ENCODE results near the gene PRND. TPM values are rescaled to one million over a fixed set of nuclear protein-coding genes. Genes with fewer than 3 reads are reported as not detected.
"Not testable (repeated sequence)": the region's sequence is repeated elsewhere in the genome, so short reads cannot be mapped to it uniquely, and the experiment has no call there.

PRND gene
- total and polyA plus RNA-seq, 10 of the 15 experiments (the other 5 are each of a cell fraction or from before 2014, with no cell fraction given) = not detected

GRCh38 chr20:4723553-4723952 lies 1.8 kb downstream of the PRND start:
- POLR2A ChIA-PET; H3K79me2 ChIP-seq (ENCODE audit: control insufficient read depth, insufficient read depth, low read length); ATAC-seq; H3K27me3 ChIP-seq (replicated peaks in 1 of 2; ENCODE audit: control insufficient read depth in 2 of 2, insufficient read depth in 2 of 2, low read length in 1 of 2); H2AFZ ChIP-seq (ENCODE audit: control insufficient read depth, low read depth, low read length); FAIRE-seq; H3K36me3 ChIP-seq (ENCODE audit: control insufficient read depth in 2 of 2, insufficient read depth in 2 of 2, low read length in 1 of 2); H3K27ac ChIP-seq (ENCODE audit: control insufficient read depth, insufficient read depth); H3K9ac ChIP-seq (ENCODE audit: control insufficient read depth, insufficient read depth, low read length); H3K4me2 ChIP-seq (ENCODE audit: control insufficient read depth, insufficient read depth); DNase-seq (ENCODE audit: low read depth, low spot score); H3K4me3 ChIP-seq; intact Hi-C loops (cut with micrococcal nuclease; ENCODE audit: unreplicated experiment); H4K20me1 ChIP-seq (ENCODE audit: control insufficient read depth, insufficient read depth); BruUV-seq (replicated peaks); H3K9me3 ChIP-seq (replicated peaks; ENCODE audit: control insufficient read depth, insufficient read depth, low read length): not testable (repeated sequence)
- ChIA-PET RAD21 (ENCODE audit: unreplicated experiment) (interaction anchor here (1.2 to 6.0 kb wide), 3 partner anchors 110 to 116 kb away, joined by 3 to 36 read pairs (median 4); no protein-coding TSS in a partner anchor), SMC1A (ENCODE audit: uncharacterized antibody, unreplicated experiment) (interaction anchor here (1.1 to 2.2 kb wide), 4 partner anchors 13 to 115 kb away, joined by 3 to 7 read pairs (median 5); no protein-coding TSS in a partner anchor), CTCF (interaction anchor here (1.0 to 9.7 kb wide), 4 partner anchors 16 to 138 kb away, joined by 3 to 199 read pairs (median 4); no protein-coding TSS in a partner anchor)
- WGBS (ENCODE audit: insufficient coverage, insufficient replicate concordance, low lambda C conversion rate, missing lambda C conversion rate) = 56% methylated on average over 4 of the region's 4 CpGs
- in situ Hi-C loops (cut with MboI) = loop anchor here (5.0 kb wide), 1 partner anchor 121 kb away; no protein-coding TSS in a partner anchor
- peaks cover 24% of the 10 kb centered on the region for H3K4me1 ChIP-seq (ENCODE audit: control insufficient read depth, insufficient read depth, low read length)

- H3K4me3 ChIP-seq = no peak overlapping the region
- no peak for FAIRE-seq
- ChIA-PET RAD21 (ENCODE audit: unreplicated experiment) (interaction anchor here (1.0 to 6.0 kb wide), 5 partner anchors 14 to 376 kb away, joined by 3 to 36 read pairs (median 4); no protein-coding TSS in a partner anchor), CTCF (interaction anchor here (1.2 to 9.7 kb wide), 3 partner anchors 15 to 130 kb away, joined by 3 to 199 read pairs (median 4); no protein-coding TSS in a partner anchor), POLR2A (no interaction called here), SMC1A (ENCODE audit: uncharacterized antibody, unreplicated experiment) (interaction anchor here (1.6 to 2.2 kb wide), 4 partner anchors 12 to 119 kb away, joined by 4 to 8 read pairs (median 6); no protein-coding TSS in a partner anchor)
- H3K36me3 ChIP-seq (ENCODE audit: control insufficient read depth in 2 of 2, insufficient read depth in 2 of 2, low read length in 1 of 2) = no peaks in the 10 kb centered on the region
- H4K20me1 ChIP-seq (ENCODE audit: control insufficient read depth, insufficient read depth) = no peaks in the 10 kb centered on the region
- 86% methylated on average over 34 of the region's 34 CpGs for WGBS (ENCODE audit: insufficient coverage, insufficient replicate concordance, low lambda C conversion rate, missing lambda C conversion rate)
- DNase-seq (ENCODE audit: low read depth, low spot score) = no peak
- H3K27me3 ChIP-seq (replicated peaks in 1 of 2; ENCODE audit: control insufficient read depth in 2 of 2, insufficient read depth in 2 of 2, low read length in 1 of 2) = no peaks in the 10 kb centered on the region; a peak in 1 of 4 replicates
- no peaks in the 10 kb centered on the region for H3K79me2 ChIP-seq (ENCODE audit: control insufficient read depth, insufficient read depth, low read length)
- H3K9ac ChIP-seq (ENCODE audit: control insufficient read depth, insufficient read depth, low read length) = no peak overlapping the region
- H3K9me3 ChIP-seq (replicated peaks; ENCODE audit: control insufficient read depth, insufficient read depth, low read length) = no peaks in the 10 kb centered on the region
- no peak for ATAC-seq
- in situ Hi-C loops (cut with MboI) (loop anchor here (5.0 kb wide), 1 partner anchor 122 kb away; no protein-coding TSS in a partner anchor), intact Hi-C loops (cut with micrococcal nuclease; ENCODE audit: unreplicated experiment) (no loop called here)
- BruUV-seq (replicated peaks) = no TSS peak
- H3K4me1 ChIP-seq (ENCODE audit: control insufficient read depth, insufficient read depth, low read length) = peaks cover 19% of the 10 kb centered on the region
- H2AFZ ChIP-seq (ENCODE audit: control insufficient read depth, low read depth, low read length) = no peak overlapping the region
- H3K27ac ChIP-seq (ENCODE audit: control insufficient read depth, insufficient read depth) = no peak overlapping the region
- no peak overlapping the region for H3K4me2 ChIP-seq (ENCODE audit: control insufficient read depth, insufficient read depth)
- TF ChIP-seq, protein P1, sequence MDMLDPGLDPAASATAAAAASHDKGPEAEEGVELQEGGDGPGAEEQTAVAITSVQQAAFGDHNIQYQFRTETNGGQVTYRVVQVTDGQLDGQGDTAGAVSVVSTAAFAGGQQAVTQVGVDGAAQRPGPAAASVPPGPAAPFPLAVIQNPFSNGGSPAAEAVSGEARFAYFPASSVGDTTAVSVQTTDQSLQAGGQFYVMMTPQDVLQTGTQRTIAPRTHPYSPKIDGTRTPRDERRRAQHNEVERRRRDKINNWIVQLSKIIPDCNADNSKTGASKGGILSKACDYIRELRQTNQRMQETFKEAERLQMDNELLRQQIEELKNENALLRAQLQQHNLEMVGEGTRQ (IDR thresholded peaks at IDR 0.05; ENCODE audit: borderline replicate concordance, low read depth, low read length) = no peak
- TF ChIP-seq SUZ12 (IDR thresholded peaks at IDR 0.05; ENCODE audit: unreplicated experiment) (no peak), JUNB (IDR thresholded peaks at IDR 0.05) (no peak), NR2C2 (IDR thresholded peaks at IDR 0.05; ENCODE audit: borderline replicate concordance, control insufficient read depth, insufficient read length, low read depth) (no peak), CEBPB (IDR thresholded peaks at IDR 0.05; ENCODE audit: borderline replicate concordance in 1 of 2, low read depth in 2 of 2, low read length in 2 of 2) (no peak), RCOR1 (conservative IDR thresholded peaks at IDR 0.05; ENCODE audit: low read depth, low read length) (no peak)
- TF ChIP-seq, protein P2, sequence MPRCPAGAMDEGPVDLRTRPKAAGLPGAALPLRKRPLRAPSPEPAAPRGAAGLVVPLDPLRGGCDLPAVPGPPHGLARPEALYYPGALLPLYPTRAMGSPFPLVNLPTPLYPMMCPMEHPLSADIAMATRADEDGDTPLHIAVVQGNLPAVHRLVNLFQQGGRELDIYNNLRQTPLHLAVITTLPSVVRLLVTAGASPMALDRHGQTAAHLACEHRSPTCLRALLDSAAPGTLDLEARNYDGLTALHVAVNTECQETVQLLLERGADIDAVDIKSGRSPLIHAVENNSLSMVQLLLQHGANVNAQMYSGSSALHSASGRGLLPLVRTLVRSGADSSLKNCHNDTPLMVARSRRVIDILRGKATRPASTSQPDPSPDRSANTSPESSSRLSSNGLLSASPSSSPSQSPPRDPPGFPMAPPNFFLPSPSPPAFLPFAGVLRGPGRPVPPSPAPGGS (IDR thresholded peaks at IDR 0.05; ENCODE audit: borderline replicate concordance, insufficient read depth, low read depth, low read length, poor library complexity, severe bottlenecking) = no peak
- TF ChIP-seq, protein P3, sequence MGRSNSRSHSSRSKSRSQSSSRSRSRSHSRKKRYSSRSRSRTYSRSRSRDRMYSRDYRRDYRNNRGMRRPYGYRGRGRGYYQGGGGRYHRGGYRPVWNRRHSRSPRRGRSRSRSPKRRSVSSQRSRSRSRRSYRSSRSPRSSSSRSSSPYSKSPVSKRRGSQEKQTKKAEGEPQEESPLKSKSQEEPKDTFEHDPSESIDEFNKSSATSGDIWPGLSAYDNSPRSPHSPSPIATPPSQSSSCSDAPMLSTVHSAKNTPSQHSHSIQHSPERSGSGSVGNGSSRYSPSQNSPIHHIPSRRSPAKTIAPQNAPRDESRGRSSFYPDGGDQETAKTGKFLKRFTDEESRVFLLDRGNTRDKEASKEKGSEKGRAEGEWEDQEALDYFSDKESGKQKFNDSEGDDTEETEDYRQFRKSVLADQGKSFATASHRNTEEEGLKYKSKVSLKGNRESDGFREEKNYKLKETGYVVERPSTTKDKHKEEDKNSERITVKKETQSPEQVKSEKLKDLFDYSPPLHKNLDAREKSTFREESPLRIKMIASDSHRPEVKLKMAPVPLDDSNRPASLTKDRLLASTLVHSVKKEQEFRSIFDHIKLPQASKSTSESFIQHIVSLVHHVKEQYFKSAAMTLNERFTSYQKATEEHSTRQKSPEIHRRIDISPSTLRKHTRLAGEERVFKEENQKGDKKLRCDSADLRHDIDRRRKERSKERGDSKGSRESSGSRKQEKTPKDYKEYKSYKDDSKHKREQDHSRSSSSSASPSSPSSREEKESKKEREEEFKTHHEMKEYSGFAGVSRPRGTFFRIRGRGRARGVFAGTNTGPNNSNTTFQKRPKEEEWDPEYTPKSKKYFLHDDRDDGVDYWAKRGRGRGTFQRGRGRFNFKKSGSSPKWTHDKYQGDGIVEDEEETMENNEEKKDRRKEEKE (IDR thresholded peaks at IDR 0.05) = no peak
Observed at GRCh38 chr20:4724459-4725262, 3.0 kb downstream of the PRND start.
